ENCODE results near the gene NOP56. TPM values are rescaled to one million over a fixed set of nuclear protein-coding genes. Genes with fewer than 3 reads are reported as not detected.

NOP56 gene
- total RNA-seq, 4 donors from 2014 or later, result 44.8 to 108 (median 54.6) TPM

DNA sequence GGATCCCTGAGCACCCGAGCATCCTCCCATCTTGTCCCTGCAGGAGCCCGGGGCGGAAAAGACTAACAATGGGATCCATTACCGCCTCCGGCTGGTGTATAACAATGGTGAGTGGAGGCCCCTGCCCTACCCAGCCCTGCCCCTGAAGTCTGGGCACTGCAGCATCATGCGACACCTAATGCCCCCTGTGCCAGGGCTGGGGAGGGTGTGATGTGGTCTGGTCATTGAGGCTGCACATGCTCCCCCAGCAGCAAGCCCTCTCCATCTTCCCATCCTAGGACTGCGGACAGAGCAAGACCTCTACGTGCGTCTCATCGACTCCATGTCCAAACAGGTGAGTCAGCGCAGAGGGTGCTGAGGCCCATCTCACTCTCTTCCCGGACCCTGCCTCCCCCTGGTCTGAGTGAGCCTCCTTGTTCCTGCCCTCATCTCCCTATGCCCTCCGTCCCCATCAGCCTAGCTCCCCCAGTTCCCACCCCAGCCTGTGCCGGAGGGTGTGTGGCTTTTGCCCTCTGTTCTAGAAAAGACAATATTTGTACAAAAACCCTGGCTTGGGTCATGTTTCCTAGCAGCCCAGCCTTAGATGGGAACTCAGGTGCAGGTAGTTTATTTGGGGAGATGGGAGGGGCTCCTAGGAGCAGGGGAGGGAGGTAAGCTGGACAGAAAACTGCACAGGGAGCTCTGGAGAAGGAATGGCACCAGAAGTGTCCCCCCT is 53.7 kb downstream of the NOP56 start:
- H3K36me3 ChIP-seq, result peaks cover 0 to 31% of the 10 kb centered on the region in 2 donors
- no peaks in the 10 kb centered on the region for H3K9me3 ChIP-seq
- H3K27ac ChIP-seq, result no peak overlapping the region
- H3K4me3 ChIP-seq, result no peak overlapping the region
- no peaks in the 10 kb centered on the region for H3K27me3 ChIP-seq
- H3K4me1 ChIP-seq, result no peaks in the 10 kb centered on the region
- ATAC-seq, result no peak
- TF ChIP-seq, protein P1, sequence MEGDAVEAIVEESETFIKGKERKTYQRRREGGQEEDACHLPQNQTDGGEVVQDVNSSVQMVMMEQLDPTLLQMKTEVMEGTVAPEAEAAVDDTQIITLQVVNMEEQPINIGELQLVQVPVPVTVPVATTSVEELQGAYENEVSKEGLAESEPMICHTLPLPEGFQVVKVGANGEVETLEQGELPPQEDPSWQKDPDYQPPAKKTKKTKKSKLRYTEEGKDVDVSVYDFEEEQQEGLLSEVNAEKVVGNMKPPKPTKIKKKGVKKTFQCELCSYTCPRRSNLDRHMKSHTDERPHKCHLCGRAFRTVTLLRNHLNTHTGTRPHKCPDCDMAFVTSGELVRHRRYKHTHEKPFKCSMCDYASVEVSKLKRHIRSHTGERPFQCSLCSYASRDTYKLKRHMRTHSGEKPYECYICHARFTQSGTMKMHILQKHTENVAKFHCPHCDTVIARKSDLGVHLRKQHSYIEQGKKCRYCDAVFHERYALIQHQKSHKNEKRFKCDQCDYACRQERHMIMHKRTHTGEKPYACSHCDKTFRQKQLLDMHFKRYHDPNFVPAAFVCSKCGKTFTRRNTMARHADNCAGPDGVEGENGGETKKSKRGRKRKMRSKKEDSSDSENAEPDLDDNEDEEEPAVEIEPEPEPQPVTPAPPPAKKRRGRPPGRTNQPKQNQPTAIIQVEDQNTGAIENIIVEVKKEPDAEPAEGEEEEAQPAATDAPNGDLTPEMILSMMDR (IDR thresholded peaks at IDR 0.05), result no peak
- TF ChIP-seq EP300 (IDR thresholded peaks at IDR 0.05) (no peak), POLR2A (IDR thresholded peaks at IDR 0.05) (no peak), POLR2AphosphoS5 (IDR thresholded peaks at IDR 0.05) (no peak)
- WGBS, 2 donors (ENCODE audit: low coverage in 1 of 2), result 88% methylated on average over 8 of the region's 14 CpGs; no CpG with 5 or more reads in 1 of the 2 donors

DNA sequence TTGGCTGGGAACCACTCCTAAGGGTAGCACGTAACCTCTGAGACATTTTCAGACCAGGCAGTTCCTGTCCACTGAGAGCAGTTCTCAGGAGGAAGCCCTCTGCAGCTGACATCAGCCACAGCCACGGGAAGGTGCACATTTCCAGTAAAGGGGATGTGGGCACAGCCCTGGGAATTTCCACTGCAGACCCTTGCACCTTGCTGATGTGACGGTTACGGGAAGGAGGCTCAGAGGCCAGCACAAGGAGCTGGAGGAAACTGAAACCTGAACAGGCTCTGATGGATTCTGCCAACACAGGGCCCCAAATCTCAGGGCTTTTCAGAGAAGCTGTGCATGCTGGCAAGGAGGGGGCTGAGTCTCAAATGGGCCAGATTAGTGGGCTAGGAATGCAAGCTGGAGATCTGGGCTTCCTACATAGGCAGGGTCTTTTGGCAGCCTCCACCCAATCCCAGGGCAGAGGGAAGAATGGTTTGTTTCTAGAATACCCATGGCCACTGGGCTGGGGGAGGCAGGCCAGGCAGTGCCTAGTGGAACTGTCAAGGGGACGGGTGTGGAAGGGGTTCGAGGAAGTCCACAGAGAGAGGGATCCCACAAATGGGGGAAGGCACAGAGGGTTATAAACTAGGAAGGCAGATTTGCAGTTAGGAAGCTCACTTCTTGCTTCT is 54.4 kb downstream of the NOP56 start:
- no peak overlapping the region for H3K27ac ChIP-seq
- no peak for ATAC-seq
- WGBS, 2 donors (ENCODE audit: low coverage in 1 of 2), result 88 to 90% methylated on average over 3 to 5 of the region's 6 CpGs

DNA sequence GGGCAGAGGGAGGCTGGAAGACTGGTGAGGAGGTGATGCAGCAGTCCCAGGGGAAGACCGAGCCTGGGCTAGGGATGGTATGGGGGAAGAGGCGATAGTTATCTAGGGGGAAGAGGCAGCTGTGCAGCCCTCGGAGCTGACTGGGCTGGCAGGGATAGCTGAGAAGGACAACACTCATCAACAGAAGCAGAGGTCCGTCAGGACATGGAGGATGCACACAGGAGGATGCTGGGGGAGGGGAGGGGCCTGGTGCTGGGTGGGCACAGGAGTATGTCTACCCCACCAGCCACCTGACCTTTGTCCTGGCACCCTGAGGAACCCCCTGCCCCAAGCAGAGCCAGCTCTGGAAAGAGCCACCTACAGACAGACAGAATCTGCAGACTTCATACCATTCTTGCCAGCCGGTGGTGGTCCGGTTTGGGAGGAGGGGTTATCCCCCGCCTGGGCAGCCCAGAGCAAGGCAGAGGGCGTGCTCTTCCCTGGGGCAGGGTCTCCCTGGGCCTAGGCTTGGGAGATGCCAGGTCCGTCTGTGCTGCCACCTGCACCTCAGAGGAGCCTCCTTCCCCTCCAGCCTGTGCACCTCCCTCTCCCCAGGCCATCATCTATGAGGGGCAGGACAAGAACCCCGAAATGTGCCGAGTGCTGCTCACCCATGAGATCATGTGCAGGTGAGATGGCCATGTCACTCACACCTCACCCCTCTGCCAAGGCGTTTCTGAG is 55.1 kb downstream of the NOP56 start:
- no peak for ATAC-seq
- no peaks in the 10 kb centered on the region for H3K9me3 ChIP-seq
- no peak overlapping the region for H3K27ac ChIP-seq
- TF ChIP-seq POLR2AphosphoS5 (IDR thresholded peaks at IDR 0.05) (no peak), POLR2A (IDR thresholded peaks at IDR 0.05) (no peak), EP300 (IDR thresholded peaks at IDR 0.05) (no peak)
- TF ChIP-seq, protein P1 (IDR thresholded peaks at IDR 0.05), result no peak
- no peaks in the 10 kb centered on the region for H3K4me1 ChIP-seq
- 64 to 71% methylated on average over 3 to 5 of the region's 12 CpGs for WGBS, 2 donors (ENCODE audit: low coverage in 1 of 2)
- H3K27me3 ChIP-seq, result no peaks in the 10 kb centered on the region
- peaks cover 0 to 31% of the 10 kb centered on the region in 2 donors for H3K36me3 ChIP-seq
- H3K4me3 ChIP-seq, result no peak overlapping the region

More for the DNA sequence above, 54.4 kb downstream of the NOP56 start:
- Histone ChIP-seq H3K9me3 (no peaks in the 10 kb centered on the region), H3K36me3 (peaks cover 0 to 31% of the 10 kb centered on the region in 2 donors), H3K4me3 (no peak overlapping the region), H3K4me1 (no peaks in the 10 kb centered on the region), H3K27me3 (no peaks in the 10 kb centered on the region)
- TF ChIP-seq EP300 (IDR thresholded peaks at IDR 0.05) (no peak), POLR2AphosphoS5 (IDR thresholded peaks at IDR 0.05) (no peak), POLR2A (IDR thresholded peaks at IDR 0.05) (no peak)
- TF ChIP-seq, protein P1 (IDR thresholded peaks at IDR 0.05), result no peak

Small RNAs within 50 kb of the gene (small RNA-seq; reads per million reads assigned to genes)
- gene SNORA51 (0 reads per million in 4 donors), gene SNORD110 (0 reads per million in 4 donors), gene SNORD56 (0 reads per million in 4 donors), gene SNORD57 (0 reads per million in 4 donors), gene SNORD86 (0 reads per million in 4 donors)

Other genes starting within 250 kb of the NOP56 start
- 100 to 1,000 TPM; 154 to 212 (median 204) TPM for gene SNRPB, start 181.8 kb upstream of the NOP56 start, total RNA-seq
- gene ZNF343, start 143.7 kb upstream of the NOP56 start, total RNA-seq, result 10 to 100 TPM; 10.3 to 16.8 (median 12.5) TPM
- under 1 TPM in 2 of 4 donors, not detected in 2; 0.15 to 0.35 TPM for gene TMC2, start 116.1 kb upstream of the NOP56 start, total RNA-seq
- gene IDH3B, start 11.6 kb downstream of the NOP56 start, total RNA-seq, result 100 to 1,000 TPM; 103 to 158 (median 116) TPM
- 10 to 100 TPM; 14.5 to 36.6 (median 19.6) TPM for gene EBF4, start 40.1 kb downstream of the NOP56 start, total RNA-seq
- 1 to 10 TPM in 3 of 4 donors, not detected in 1; 1.9 to 7.1 (median 2.3) TPM for gene CPXM1, start 148.0 kb downstream of the NOP56 start, total RNA-seq
- gene C20orf141, start 162.4 kb downstream of the NOP56 start, total RNA-seq, result not detected
- under 1 TPM in 1 of 4 donors, not detected in 3; 0.15 TPM for gene TMEM239, start 163.7 kb downstream of the NOP56 start, total RNA-seq
- 10 to 100 TPM; 13.8 to 23.2 (median 16.7) TPM for gene PCED1A, start 188.0 kb downstream of the NOP56 start, total RNA-seq
- 10 to 100 TPM; 22.1 to 44.0 (median 30.7) TPM for gene VPS16, start 188.1 kb downstream of the NOP56 start, total RNA-seq
- gene PTPRA, start 220.8 kb downstream of the NOP56 start, total RNA-seq, result 10 to 100 TPM; 54.1 to 85.4 (median 67.0) TPM